Measurements from ENCODE around the gene RANBP1.
A peak's percentile ranks its signal among the peaks of the same experiment; 100 is the strongest.

The RANBP1 gene

GRCh38 chr22:20125201-20126174 is 9.6 kb downstream of the RANBP1 start:
- no peak for TF ChIP-seq JUND (IDR thresholded peaks at IDR 0.05; ENCODE audit: low read depth)
- DNase-seq (ENCODE audit: low read depth in 1 of 2, low spot score in 1 of 2), result no peak
- in situ Hi-C loops (cut with HindIII; ENCODE audit: low pct_unique_long_range_greater_than_20kb, low sequenced_read_pairs), result no loop called here

DNA sequence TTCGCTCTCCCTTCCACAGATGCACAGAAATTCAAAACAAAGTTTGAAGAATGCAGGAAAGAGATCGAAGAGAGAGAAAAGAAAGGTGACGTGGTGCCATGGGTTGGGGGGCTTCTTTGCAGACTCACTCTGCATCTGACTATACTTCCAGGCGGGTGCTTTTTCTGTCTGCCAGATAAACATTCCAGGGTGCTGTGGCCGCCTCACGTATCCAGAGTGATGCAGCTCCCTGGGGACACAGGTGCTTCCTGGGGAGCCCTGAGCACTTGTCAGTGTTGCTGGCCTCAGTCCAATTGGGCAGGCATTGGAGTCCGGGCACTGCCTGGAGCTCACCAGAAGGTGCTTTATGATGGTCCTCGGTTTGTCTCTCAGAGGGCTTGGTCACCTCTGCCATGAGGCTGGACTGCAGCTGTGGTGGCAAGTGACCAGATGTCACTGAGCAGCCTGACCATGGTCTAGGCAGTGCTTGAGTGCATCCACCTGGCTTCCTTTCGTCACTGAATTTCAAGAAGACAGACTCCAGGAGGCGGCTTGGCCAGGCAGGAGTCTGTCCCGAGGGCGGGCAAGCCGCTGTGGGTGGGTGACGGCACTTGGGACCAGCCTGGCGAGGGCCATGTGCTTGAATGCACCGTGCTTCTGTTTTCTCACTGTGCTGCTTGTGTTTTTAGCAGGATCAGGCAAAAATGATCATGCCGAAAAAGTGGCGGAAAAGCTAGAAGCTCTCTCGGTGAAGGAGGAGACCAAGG is 10.6 kb downstream of the RANBP1 start:
- DNase-seq (ENCODE audit: low read depth in 1 of 2, low spot score in 1 of 2), result no peak
- in situ Hi-C loops (cut with HindIII; ENCODE audit: low pct_unique_long_range_greater_than_20kb, low sequenced_read_pairs), result no loop called here
- TF ChIP-seq JUND (IDR thresholded peaks at IDR 0.05; ENCODE audit: low read depth), result no peak

- no peak for TF ChIP-seq JUND (IDR thresholded peaks at IDR 0.05; ENCODE audit: low read depth)
- in situ Hi-C loops (cut with HindIII; ENCODE audit: low pct_unique_long_range_greater_than_20kb, low sequenced_read_pairs), result no loop called here
- DNase-seq (ENCODE audit: low read depth in 1 of 2, low spot score in 1 of 2), result no peak
Measured at GRCh38 chr22:20127318-20127868, 11.5 kb downstream of the RANBP1 start.

GRCh38 chr22:20127869-20128618 is 12.1 kb downstream of the RANBP1 start:
- TF ChIP-seq JUND (IDR thresholded peaks at IDR 0.05; ENCODE audit: low read depth), result no peak
- DNase-seq (ENCODE audit: low read depth in 1 of 2, low spot score in 1 of 2), result no peak
- in situ Hi-C loops (cut with HindIII; ENCODE audit: low pct_unique_long_range_greater_than_20kb, low sequenced_read_pairs), result no loop called here

DNA sequence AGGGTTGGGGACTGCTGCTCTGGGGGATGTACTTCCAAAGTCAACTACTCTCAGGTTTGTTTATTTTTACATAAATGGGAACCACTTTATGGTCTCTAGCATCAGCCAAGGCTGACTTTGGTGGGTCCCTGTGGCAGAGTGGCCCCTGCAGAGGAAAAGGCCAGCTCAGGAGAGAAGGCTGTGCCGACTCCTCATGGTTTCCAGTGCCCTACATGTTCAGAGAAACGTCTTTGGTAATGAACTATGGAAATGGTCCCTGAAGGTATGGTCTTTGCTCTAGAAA is 12.7 kb downstream of the RANBP1 start:
- in situ Hi-C loops (cut with HindIII; ENCODE audit: low pct_unique_long_range_greater_than_20kb, low sequenced_read_pairs), result no loop called here
- TF ChIP-seq JUND (IDR thresholded peaks at IDR 0.05; ENCODE audit: low read depth), result no peak
- no peak for DNase-seq (ENCODE audit: low read depth in 1 of 2, low spot score in 1 of 2)

GRCh38 chr22:20128902-20129746 is 13.2 kb downstream of the RANBP1 start:
- in situ Hi-C loops (cut with HindIII; ENCODE audit: low pct_unique_long_range_greater_than_20kb, low sequenced_read_pairs), result no loop called here
- DNase-seq (ENCODE audit: low read depth in 1 of 2, low spot score in 1 of 2), result no peak
- TF ChIP-seq JUND (IDR thresholded peaks at IDR 0.05; ENCODE audit: low read depth), result no peak

- in situ Hi-C loops (cut with HindIII; ENCODE audit: low pct_unique_long_range_greater_than_20kb, low sequenced_read_pairs), result no loop called here
- TF ChIP-seq JUND (IDR thresholded peaks at IDR 0.05; ENCODE audit: low read depth), result no peak
Measured at GRCh38 chr22:20129747-20130014, 13.8 kb downstream of the RANBP1 start.

GRCh38 chr22:20130319-20130718 is 14.4 kb downstream of the RANBP1 start:
- peak in 1 of 2 experiments; percentile 49 for DNase-seq (ENCODE audit: low read depth in 1 of 2, low spot score in 1 of 2)
- in situ Hi-C loops (cut with HindIII; ENCODE audit: low pct_unique_long_range_greater_than_20kb, low sequenced_read_pairs), result no loop called here
- TF ChIP-seq JUND (IDR thresholded peaks at IDR 0.05; ENCODE audit: low read depth), result no peak

More at GRCh38 chr22:20129747-20130014, 13.8 kb downstream of the RANBP1 start:
- no peak for DNase-seq (ENCODE audit: low read depth in 1 of 2, low spot score in 1 of 2)

GRCh38 chr22:20130731-20131596 is 15.1 kb downstream of the RANBP1 start:
- no peak for DNase-seq (ENCODE audit: low read depth in 1 of 2, low spot score in 1 of 2)
- in situ Hi-C loops (cut with HindIII; ENCODE audit: low pct_unique_long_range_greater_than_20kb, low sequenced_read_pairs), result no loop called here
- TF ChIP-seq JUND (IDR thresholded peaks at IDR 0.05; ENCODE audit: low read depth), result no peak

- DNase-seq (ENCODE audit: low read depth in 1 of 2, low spot score in 1 of 2), result no peak
- TF ChIP-seq JUND (IDR thresholded peaks at IDR 0.05; ENCODE audit: low read depth), result no peak
- in situ Hi-C loops (cut with HindIII; ENCODE audit: low pct_unique_long_range_greater_than_20kb, low sequenced_read_pairs), result no loop called here
Measured at GRCh38 chr22:20131597-20131858, 15.6 kb downstream of the RANBP1 start, which contains the start of gene ZDHHC8. Gene ZDHHC8 (plus strand): TSS chr22:20131804. CDS start chr22:20131948, 144 bp downstream.

Measured in T47D (cell line).